PC-9 (cell line): Measurements from ENCODE around the gene KCTD6.

Experiments used
- EZH2 ChIP-seq: fragments of 200-600 bp; sonication (generic); IDR thresholded peaks from 2 replicates; pipeline ENCODE4 v1.8.0; 2017; ENCODE audit warnings: antibody characterized with exemption, low read depth
- TF ChIP-seq, protein P1 (sequence below): fragments of 200-600 bp; sonication (generic); conservative IDR thresholded peaks from 2 replicates; pipeline ENCODE4 v1.6.1; 2017; ENCODE audit warnings: mixed run types, antibody characterized with exemption, mild to moderate bottlenecking, moderate library complexity

DNA sequence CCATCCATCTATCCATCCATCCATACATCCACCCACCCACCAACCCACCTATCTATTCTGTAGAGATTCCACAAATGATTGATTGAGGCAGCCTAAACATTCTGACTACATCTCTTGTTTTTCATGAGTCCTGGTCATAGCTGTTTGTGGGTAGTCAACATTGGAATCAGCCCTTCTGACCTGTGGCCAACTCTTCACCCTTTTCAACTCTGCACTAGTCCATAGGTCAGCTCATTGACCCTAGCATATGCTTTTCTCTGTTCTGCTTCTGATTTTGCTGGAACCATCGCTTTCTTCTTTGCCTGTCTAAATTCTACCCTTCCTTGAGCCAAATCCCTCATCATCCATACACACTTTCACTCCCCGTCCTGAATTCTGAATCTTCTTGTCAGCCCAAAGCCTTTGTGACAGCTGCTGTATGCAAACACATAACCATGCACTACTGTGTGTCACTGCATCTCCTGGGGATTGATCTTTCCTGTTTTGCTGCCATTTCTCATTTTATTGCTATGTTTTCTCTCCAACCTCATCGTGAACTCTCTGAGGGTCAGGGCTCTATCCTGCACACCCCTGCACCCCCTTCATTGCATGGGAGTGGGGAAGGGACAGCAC lies 16.8 kb upstream of the KCTD6 start:
- TF ChIP-seq, protein P1, sequence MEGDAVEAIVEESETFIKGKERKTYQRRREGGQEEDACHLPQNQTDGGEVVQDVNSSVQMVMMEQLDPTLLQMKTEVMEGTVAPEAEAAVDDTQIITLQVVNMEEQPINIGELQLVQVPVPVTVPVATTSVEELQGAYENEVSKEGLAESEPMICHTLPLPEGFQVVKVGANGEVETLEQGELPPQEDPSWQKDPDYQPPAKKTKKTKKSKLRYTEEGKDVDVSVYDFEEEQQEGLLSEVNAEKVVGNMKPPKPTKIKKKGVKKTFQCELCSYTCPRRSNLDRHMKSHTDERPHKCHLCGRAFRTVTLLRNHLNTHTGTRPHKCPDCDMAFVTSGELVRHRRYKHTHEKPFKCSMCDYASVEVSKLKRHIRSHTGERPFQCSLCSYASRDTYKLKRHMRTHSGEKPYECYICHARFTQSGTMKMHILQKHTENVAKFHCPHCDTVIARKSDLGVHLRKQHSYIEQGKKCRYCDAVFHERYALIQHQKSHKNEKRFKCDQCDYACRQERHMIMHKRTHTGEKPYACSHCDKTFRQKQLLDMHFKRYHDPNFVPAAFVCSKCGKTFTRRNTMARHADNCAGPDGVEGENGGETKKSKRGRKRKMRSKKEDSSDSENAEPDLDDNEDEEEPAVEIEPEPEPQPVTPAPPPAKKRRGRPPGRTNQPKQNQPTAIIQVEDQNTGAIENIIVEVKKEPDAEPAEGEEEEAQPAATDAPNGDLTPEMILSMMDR: no peak
- TF ChIP-seq EZH2: no peak
